HepG2 (cell line): Measurements from ENCODE around the gene TUBA4A. TPM values are rescaled to one million over a fixed set of nuclear protein-coding genes. Genes with fewer than 3 reads are reported as not detected.

Experiments used
- CCAR2 ChIP-seq: fragments of 200-400 bp; formaldehyde crosslinking; optimal IDR thresholded peaks from 2 replicates; pipeline ENCODE3; 2018; ENCODE audit warnings: low read depth, mild to moderate bottlenecking, low read length, moderate library complexity
- CREB1 ChIP-seq, 2 experiments: fragments of 450-650 bp in 1 of 2; IDR thresholded peaks; 2 replicates each; pipeline ENCODE4 v1.6.1; 2016 to 2017; ENCODE audit warnings: control low read depth in 1 of 2, mild to moderate bottlenecking in 1 of 2, missing compliant biosample characterization in 1 of 2, missing genetic modification characterization in 1 of 2
- EHMT2 ChIP-seq: fragments of 200-600 bp; sonication (generic); IDR thresholded peaks from 2 replicates; pipeline ENCODE4 v1.7.0; 2017; ENCODE audit warnings: antibody characterized with exemption, low read depth, low read length, borderline replicate concordance
- FIP1L1 ChIP-seq: fragments of 200-400 bp; formaldehyde crosslinking; IDR thresholded peaks from 2 replicates; pipeline ENCODE4 v1.6.1; 2018; ENCODE audit warnings: low read depth, mild to moderate bottlenecking, low read length, moderate library complexity, borderline replicate concordance; ENCODE audit not compliant: insufficient read depth
- MED1 ChIP-seq: sonication (generic); formaldehyde crosslinking; IDR thresholded peaks from 2 replicates; pipeline ENCODE4 v1.4.0; 2020; ENCODE audit warnings: missing genetic modification reagents
- PCBP2 ChIP-seq: fragments of 200-400 bp; formaldehyde crosslinking; optimal IDR thresholded peaks from 2 replicates; pipeline ENCODE3; 2018; ENCODE audit warnings: low read length, low read depth; ENCODE audit not compliant: poor library complexity, severe bottlenecking
- RORA ChIP-seq: sonication (generic); formaldehyde crosslinking; IDR thresholded peaks from 2 replicates; pipeline ENCODE4 v1.5.0; 2020; ENCODE audit warnings: mild to moderate bottlenecking, missing genetic modification reagents, moderate library complexity
- TBX3 ChIP-seq: fragments of 450-650 bp; IDR thresholded peaks from 2 replicates; pipeline ENCODE4 v1.6.1; 2017; ENCODE audit warnings: antibody characterized with exemption, mild to moderate bottlenecking, inconsistent platforms, borderline replicate concordance
- ZBTB7A ChIP-seq: sonication (generic); formaldehyde crosslinking; IDR thresholded peaks from 2 replicates; pipeline ENCODE4 v1.8.0; 2022; ENCODE audit warnings: mild to moderate bottlenecking, missing genetic modification reagents
- ZFP36L1 ChIP-seq: sonication (generic); formaldehyde crosslinking; IDR thresholded peaks from 2 replicates; pipeline ENCODE4 v1.8.0; 2022; ENCODE audit warnings: mild to moderate bottlenecking, missing genetic modification reagents, moderate library complexity
- ZNF678 ChIP-seq: sonication (generic); formaldehyde crosslinking; IDR thresholded peaks from 2 replicates; pipeline ENCODE4 v1.4.0; 2020; ENCODE audit warnings: mild to moderate bottlenecking, missing genetic modification reagents
- ZSCAN12 ChIP-seq: sonication (generic); formaldehyde crosslinking; IDR thresholded peaks from 2 replicates; pipeline ENCODE4 v1.9.0; 2021; ENCODE audit warnings: mild to moderate bottlenecking, missing genetic modification reagents
- polyA plus RNA-seq, 8 experiments: library from polyadenylated mRNA; depleted of rRNA in 3 of 8; stranded (reverse) in 7 of 8; unstranded in 1 of 8; fragments of >200 nt; fragmentation: Illumina TruSeq in 4 of 8; extraction: Trizol in 4 of 8; gene quantifications; 2 replicates each; pipeline versions ENCODE4 v1.2.1 to v1.2.3, GENCODE V29; 2011 to 2016; ENCODE audit warnings: low read depth in 4 of 8, missing spikeins in 1 of 8, mixed read lengths in 1 of 8; ENCODE audit not compliant: insufficient read depth in 1 of 8
- total RNA-seq, 5 experiments: library from RNA; depleted of rRNA; stranded (reverse); fragments of >200 nt; fragmentation: Illumina TruSeq; extraction: Trizol; gene quantifications; 2 replicates each; pipeline ENCODE4 v1.2.3, GENCODE V29; 2016; ENCODE audit warnings: low read depth in 1 of 5
- TF ChIP-seq, protein P1 (sequence below): sonication (generic); formaldehyde crosslinking; IDR thresholded peaks from 2 replicates; pipeline ENCODE4 v1.4.0; 2020; ENCODE audit warnings: missing genetic modification reagents, borderline replicate concordance
- TF ChIP-seq, protein P2 (sequence below): sonication (generic); formaldehyde crosslinking; IDR thresholded peaks from 2 replicates; pipeline ENCODE4 v1.5.0; 2020; ENCODE audit warnings: missing genetic modification reagents, mild to moderate bottlenecking, borderline replicate concordance
- TF ChIP-seq, protein P3 (sequence below): sonication (generic); formaldehyde crosslinking; IDR thresholded peaks from 2 replicates; pipeline ENCODE4 v1.5.0; 2020; ENCODE audit warnings: mild to moderate bottlenecking, missing genetic modification reagents
- TF ChIP-seq, protein P4 (sequence below): sonication (generic); formaldehyde crosslinking; IDR thresholded peaks from 2 replicates; pipeline ENCODE4 v1.5.1; 2020; ENCODE audit warnings: mild to moderate bottlenecking, missing genetic modification reagents, moderate library complexity
- TF ChIP-seq, protein P5 (sequence below): sonication (generic); formaldehyde crosslinking; IDR thresholded peaks from 2 replicates; pipeline ENCODE4 v1.5.0; 2020; ENCODE audit warnings: missing genetic modification reagents

TUBA4A gene
- total and polyA plus RNA-seq, 2 of the 13 experiments (the other 11 are each of a cell fraction or from before 2014, with no cell fraction given), result 1.3 to 12.7 TPM

DNA sequence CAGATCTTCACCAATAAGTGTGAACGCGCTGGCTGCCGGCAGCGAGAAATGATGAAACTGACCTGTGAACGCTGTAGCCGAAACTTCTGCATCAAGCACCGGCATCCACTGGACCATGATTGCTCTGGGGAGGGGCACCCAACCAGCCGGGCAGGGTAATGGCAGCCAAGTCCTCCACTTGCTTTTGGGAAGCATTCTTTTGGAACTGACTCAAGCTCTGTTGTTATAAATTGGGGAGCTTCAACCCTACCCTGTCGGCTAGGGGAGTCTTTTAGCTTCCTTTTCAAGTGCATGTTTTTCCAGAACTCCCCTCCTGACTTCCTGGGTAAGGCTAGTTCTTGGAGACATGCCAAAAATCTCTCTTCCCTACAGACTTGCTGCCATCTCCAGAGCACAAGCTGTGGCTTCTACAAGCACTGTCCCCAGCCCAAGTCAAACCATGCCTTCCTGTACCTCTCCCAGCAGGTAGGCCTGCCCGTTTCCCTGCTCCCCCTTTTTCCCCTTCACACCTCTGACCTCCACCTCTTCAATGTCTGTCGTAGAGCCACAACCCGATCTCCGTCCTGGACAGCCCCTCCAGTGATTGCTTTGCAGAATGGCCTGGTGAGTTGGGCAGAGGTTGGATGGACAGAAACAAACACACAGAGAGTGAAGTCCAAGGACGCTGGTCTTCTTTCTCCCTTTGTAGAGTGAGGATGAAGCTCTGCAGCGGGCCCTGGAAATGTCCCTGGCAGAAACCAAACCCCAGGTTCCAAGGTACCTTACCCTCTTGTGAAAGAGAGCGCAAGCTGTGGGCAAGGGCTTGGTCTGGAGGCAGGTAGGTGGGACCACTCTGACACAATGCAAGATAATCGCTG lies 45.6 kb downstream of the TUBA4A start (continued):
- TF ChIP-seq, protein P1, sequence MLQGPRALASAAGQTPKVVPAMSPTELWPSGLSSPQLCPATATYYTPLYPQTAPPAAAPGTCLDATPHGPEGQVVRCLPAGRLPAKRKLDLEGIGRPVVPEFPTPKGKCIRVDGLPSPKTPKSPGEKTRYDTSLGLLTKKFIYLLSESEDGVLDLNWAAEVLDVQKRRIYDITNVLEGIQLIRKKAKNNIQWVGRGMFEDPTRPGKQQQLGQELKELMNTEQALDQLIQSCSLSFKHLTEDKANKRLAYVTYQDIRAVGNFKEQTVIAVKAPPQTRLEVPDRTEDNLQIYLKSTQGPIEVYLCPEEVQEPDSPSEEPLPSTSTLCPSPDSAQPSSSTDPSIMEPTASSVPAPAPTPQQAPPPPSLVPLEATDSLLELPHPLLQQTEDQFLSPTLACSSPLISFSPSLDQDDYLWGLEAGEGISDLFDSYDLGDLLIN (CRISPR knock-in tag), result no peak
- TF ChIP-seq, protein P2, sequence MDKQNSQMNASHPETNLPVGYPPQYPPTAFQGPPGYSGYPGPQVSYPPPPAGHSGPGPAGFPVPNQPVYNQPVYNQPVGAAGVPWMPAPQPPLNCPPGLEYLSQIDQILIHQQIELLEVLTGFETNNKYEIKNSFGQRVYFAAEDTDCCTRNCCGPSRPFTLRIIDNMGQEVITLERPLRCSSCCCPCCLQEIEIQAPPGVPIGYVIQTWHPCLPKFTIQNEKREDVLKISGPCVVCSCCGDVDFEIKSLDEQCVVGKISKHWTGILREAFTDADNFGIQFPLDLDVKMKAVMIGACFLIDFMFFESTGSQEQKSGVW (CRISPR knock-in tag), result no peak
- TF ChIP-seq ZBTB7A (CRISPR knock-in tag) (peak; percentile 93), TBX3 (peak; percentile 64), CREB1 (IDR thresholded peaks at IDR 0.05) (no peak), CREB1 (CRISPR knock-in tag; IDR thresholded peaks at IDR 0.05) (peak; percentile 73), EHMT2 (peak; percentile 74; the same call in 1 of the 2 replicates), ZFP36L1 (CRISPR knock-in tag) (0 out of 2 replicates have a peak, but pooled peaks have one; percentile 79), MED1 (CRISPR knock-in tag) (peak; percentile 82), ZSCAN12 (CRISPR knock-in tag) (no peak), ZNF678 (CRISPR knock-in tag) (no peak), RORA (CRISPR knock-in tag) (no peak), CCAR2 (peak; percentile 26), FIP1L1 (no peak), PCBP2 (no peak)
- TF ChIP-seq, protein P3, sequence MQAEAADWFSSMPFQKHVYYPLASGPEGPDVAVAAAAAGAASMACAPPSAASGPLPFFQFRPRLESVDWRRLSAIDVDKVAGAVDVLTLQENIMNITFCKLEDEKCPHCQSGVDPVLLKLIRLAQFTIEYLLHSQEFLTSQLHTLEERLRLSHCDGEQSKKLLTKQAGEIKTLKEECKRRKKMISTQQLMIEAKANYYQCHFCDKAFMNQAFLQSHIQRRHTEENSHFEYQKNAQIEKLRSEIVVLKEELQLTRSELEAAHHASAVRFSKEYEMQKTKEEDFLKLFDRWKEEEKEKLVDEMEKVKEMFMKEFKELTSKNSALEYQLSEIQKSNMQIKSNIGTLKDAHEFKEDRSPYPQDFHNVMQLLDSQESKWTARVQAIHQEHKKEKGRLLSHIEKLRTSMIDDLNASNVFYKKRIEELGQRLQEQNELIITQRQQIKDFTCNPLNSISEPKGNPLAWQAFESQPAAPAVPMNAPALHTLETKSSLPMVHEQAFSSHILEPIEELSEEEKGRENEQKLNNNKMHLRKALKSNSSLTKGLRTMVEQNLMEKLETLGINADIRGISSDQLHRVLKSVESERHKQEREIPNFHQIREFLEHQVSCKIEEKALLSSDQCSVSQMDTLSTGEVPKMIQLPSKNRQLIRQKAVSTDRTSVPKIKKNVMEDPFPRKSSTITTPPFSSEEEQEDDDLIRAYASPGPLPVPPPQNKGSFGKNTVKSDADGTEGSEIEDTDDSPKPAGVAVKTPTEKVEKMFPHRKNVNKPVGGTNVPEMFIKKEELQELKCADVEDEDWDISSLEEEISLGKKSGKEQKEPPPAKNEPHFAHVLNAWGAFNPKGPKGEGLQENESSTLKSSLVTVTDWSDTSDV (CRISPR knock-in tag), result no peak
- TF ChIP-seq, protein P4, sequence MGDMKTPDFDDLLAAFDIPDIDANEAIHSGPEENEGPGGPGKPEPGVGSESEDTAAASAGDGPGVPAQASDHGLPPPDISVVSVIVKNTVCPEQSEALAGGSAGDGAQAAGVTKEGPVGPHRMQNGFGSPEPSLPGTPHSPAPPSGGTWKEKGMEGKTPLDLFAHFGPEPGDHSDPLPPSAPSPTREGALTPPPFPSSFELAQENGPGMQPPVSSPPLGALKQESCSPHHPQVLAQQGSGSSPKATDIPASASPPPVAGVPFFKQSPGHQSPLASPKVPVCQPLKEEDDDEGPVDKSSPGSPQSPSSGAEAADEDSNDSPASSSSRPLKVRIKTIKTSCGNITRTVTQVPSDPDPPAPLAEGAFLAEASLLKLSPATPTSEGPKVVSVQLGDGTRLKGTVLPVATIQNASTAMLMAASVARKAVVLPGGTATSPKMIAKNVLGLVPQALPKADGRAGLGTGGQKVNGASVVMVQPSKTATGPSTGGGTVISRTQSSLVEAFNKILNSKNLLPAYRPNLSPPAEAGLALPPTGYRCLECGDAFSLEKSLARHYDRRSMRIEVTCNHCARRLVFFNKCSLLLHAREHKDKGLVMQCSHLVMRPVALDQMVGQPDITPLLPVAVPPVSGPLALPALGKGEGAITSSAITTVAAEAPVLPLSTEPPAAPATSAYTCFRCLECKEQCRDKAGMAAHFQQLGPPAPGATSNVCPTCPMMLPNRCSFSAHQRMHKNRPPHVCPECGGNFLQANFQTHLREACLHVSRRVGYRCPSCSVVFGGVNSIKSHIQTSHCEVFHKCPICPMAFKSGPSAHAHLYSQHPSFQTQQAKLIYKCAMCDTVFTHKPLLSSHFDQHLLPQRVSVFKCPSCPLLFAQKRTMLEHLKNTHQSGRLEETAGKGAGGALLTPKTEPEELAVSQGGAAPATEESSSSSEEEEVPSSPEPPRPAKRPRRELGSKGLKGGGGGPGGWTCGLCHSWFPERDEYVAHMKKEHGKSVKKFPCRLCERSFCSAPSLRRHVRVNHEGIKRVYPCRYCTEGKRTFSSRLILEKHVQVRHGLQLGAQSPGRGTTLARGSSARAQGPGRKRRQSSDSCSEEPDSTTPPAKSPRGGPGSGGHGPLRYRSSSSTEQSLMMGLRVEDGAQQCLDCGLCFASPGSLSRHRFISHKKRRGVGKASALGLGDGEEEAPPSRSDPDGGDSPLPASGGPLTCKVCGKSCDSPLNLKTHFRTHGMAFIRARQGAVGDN (CRISPR knock-in tag), result peak; percentile 73
- TF ChIP-seq, protein P5, sequence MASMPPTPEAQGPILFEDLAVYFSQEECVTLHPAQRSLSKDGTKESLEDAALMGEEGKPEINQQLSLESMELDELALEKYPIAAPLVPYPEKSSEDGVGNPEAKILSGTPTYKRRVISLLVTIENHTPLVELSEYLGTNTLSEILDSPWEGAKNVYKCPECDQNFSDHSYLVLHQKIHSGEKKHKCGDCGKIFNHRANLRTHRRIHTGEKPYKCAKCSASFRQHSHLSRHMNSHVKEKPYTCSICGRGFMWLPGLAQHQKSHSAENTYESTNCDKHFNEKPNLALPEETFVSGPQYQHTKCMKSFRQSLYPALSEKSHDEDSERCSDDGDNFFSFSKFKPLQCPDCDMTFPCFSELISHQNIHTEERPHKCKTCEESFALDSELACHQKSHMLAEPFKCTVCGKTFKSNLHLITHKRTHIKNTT (CRISPR knock-in tag), result no peak
